ENCODE measurements around the gene STXBP5. TPM values are rescaled to one million over a fixed set of nuclear protein-coding genes. Genes with fewer than 3 reads are reported as not detected.

STXBP5 gene
- total and polyA plus RNA-seq, 9 of the 15 experiments (the other 6 are each of a cell fraction or from before 2014, with no cell fraction given): 23.3 to 172 (median 71.5) TPM

- TF ChIP-seq FUS (optimal IDR thresholded peaks at IDR 0.05; ENCODE audit: low read depth, low read length): peak; percentile 17
- TF ChIP-seq ZNF699 (CRISPR knock-in tag; IDR thresholded peaks at IDR 0.05; ENCODE audit: insufficient replicate concordance): no peak
- no peak for TF ChIP-seq KLF6 (CRISPR knock-in tag; IDR thresholded peaks at IDR 0.05; ENCODE audit: borderline replicate concordance)
- no peak for TF ChIP-seq MLX (CRISPR knock-in tag; conservative IDR thresholded peaks at IDR 0.05)
- no peak for TF ChIP-seq CGGBP1 (CRISPR knock-in tag; IDR thresholded peaks at IDR 0.05)
- no peak for TF ChIP-seq TSC22D4 (tag; IDR thresholded peaks at IDR 0.05)
- TF ChIP-seq ELF4 (CRISPR knock-in tag; IDR thresholded peaks at IDR 0.05): no peak
- no peak for TF ChIP-seq CREB3L1 (IDR thresholded peaks at IDR 0.05; ENCODE audit: borderline replicate concordance, low read depth)
- TF ChIP-seq ATF3 (IDR thresholded peaks at IDR 0.05): no peak
- no peak for TF ChIP-seq ATF3 (CRISPR knock-in tag; conservative IDR thresholded peaks at IDR 0.05)
- no peak for TF ChIP-seq CSDE1 (IDR thresholded peaks at IDR 0.05)
- no peak for TF ChIP-seq RFX7 (CRISPR knock-in tag; IDR thresholded peaks at IDR 0.05)
- no peak for TF ChIP-seq STAT5B (CRISPR knock-in tag; IDR thresholded peaks at IDR 0.05)
- no peak for TF ChIP-seq BDP1 (IDR thresholded peaks at IDR 0.05; ENCODE audit: insufficient read depth, insufficient read length)
- TF ChIP-seq SIX5 (IDR thresholded peaks at IDR 0.05; ENCODE audit: borderline replicate concordance in 1 of 2, insufficient read depth in 1 of 2, low read depth in 1 of 2, low read length in 2 of 2): no peak
- TF ChIP-seq ARID2 (IDR thresholded peaks at IDR 0.05): no peak
- no peak; the same call in 1 of the 2 replicates for TF ChIP-seq ZFPM2 (CRISPR knock-in tag; IDR thresholded peaks at IDR 0.05)
- TF ChIP-seq KAT7 (CRISPR knock-in tag; IDR thresholded peaks at IDR 0.05; ENCODE audit: borderline replicate concordance): no peak
- TF ChIP-seq POLR2AphosphoS2 (IDR thresholded peaks at IDR 0.05; ENCODE audit: low read length): no peak
- TF ChIP-seq E2F6 (IDR thresholded peaks at IDR 0.05; ENCODE audit: borderline replicate concordance in 1 of 2, extremely low read depth in 1 of 2, insufficient read depth in 1 of 2, insufficient read length in 1 of 2, low read depth in 1 of 2, low read length in 1 of 2, poor library complexity in 1 of 2, severe bottlenecking in 1 of 2): no peak
- 0 out of 2 replicates have a peak, but pooled peaks have one; percentile 25 for TF ChIP-seq POLR2H (tag; IDR thresholded peaks at IDR 0.05; ENCODE audit: low read depth)
- no peak for TF ChIP-seq GTF2E2 (tag; IDR thresholded peaks at IDR 0.05)
- TF ChIP-seq NCOA2 (IDR thresholded peaks at IDR 0.05; ENCODE audit: partially characterized antibody in 2 of 2): no peak
- no peak for TF ChIP-seq ETS2 (tag; IDR thresholded peaks at IDR 0.05; ENCODE audit: borderline replicate concordance, poor library complexity, severe bottlenecking)
These were observed 7.6 kb downstream of the STXBP5 start (continued) for GRCh38 chr6:147211831-147212230.

Data from K562 (cell line).